Neuronal stem cell (in vitro differentiated cells): Measurements from ENCODE around the gene DPY19L3.
"Not testable (repeated sequence)": the region's sequence is repeated elsewhere in the genome, so short reads cannot be mapped to it uniquely, and the experiment has no call there.

ENCODE experiments used
- DNase-seq: peaks from one replicate; pipeline ENCODE4 v3.0.0-alpha.2; 2013; ENCODE audit warnings: low spot score
- H2AFZ ChIP-seq: one replicate; pipeline ENCODE4 v1.6.1; 2013; ENCODE audit warnings: mild to moderate bottlenecking, low read length, inconsistent platforms
- H2AK5ac ChIP-seq: 2 replicates; pipeline ENCODE4 v1.6.1; 2013; ENCODE audit warnings: low read depth, mild to moderate bottlenecking, inconsistent platforms, low read length, moderate library complexity, mixed read lengths
- H2BK120ac ChIP-seq: 2 replicates; pipeline ENCODE4 v1.6.1; 2013; ENCODE audit warnings: low read depth, mild to moderate bottlenecking, inconsistent platforms, low read length, moderate library complexity, mixed read lengths
- H2BK12ac ChIP-seq: one replicate; pipeline ENCODE4 v1.6.1; 2013; ENCODE audit warnings: low read length, inconsistent platforms
- H2BK15ac ChIP-seq: 2 replicates; pipeline ENCODE4 v1.6.1; 2013; ENCODE audit warnings: mild to moderate bottlenecking, low read length, inconsistent platforms, mixed read lengths
- H2BK5ac ChIP-seq: one replicate; pipeline ENCODE4 v1.6.1; 2013; ENCODE audit warnings: inconsistent platforms, mild to moderate bottlenecking, low read length, moderate library complexity
- H3K14ac ChIP-seq: one replicate; pipeline ENCODE4 v1.6.1; 2013; ENCODE audit warnings: low read length, inconsistent platforms
- H3K18ac ChIP-seq: 2 replicates; pipeline ENCODE4 v1.6.1; 2013; ENCODE audit warnings: low read length, inconsistent platforms
- H3K23ac ChIP-seq: 2 replicates; pipeline ENCODE4 v1.6.1; 2013; ENCODE audit warnings: low read depth, mild to moderate bottlenecking, mixed read lengths, low read length, inconsistent platforms; ENCODE audit not compliant: poor library complexity
- H3K27ac ChIP-seq: replicated peaks from 3 replicates; pipeline ENCODE4 v1.5.1; 2013; ENCODE audit warnings: low read length, inconsistent platforms
- H3K27me3 ChIP-seq, 3 experiments: 2 replicates each; pipeline ENCODE4 v1.6.1; 2013; ENCODE audit warnings: low read length in 3 of 3, mild to moderate bottlenecking in 2 of 3, inconsistent platforms in 1 of 3, low read depth in 1 of 3, mixed read lengths in 1 of 3, moderate library complexity in 1 of 3; ENCODE audit not compliant: control insufficient read depth in 3 of 3, insufficient read depth in 3 of 3
- H3K36me3 ChIP-seq, 2 donors: replicated peaks in 1 of 2; 2 replicates each; pipeline ENCODE4 v1.6.1; 2013; ENCODE audit warnings: low read length in 2 of 2; ENCODE audit not compliant: control insufficient read depth in 2 of 2, insufficient read depth in 2 of 2
- H3K4ac ChIP-seq: 2 replicates; pipeline ENCODE4 v1.6.1; 2013; ENCODE audit warnings: inconsistent platforms, mild to moderate bottlenecking, low read length, moderate library complexity
- H3K4me1 ChIP-seq, 2 donors: 1 replicate in 1 of 2; 2 replicates in 1 of 2; pipeline ENCODE4 v1.6.1; 2013; ENCODE audit warnings: low read length in 2 of 2, low read depth in 1 of 2; ENCODE audit not compliant: control insufficient read depth in 2 of 2, insufficient read depth in 1 of 2
- H3K4me2 ChIP-seq: one replicate; pipeline ENCODE4 v1.6.1; 2013; ENCODE audit warnings: mild to moderate bottlenecking, low read length, inconsistent platforms; ENCODE audit not compliant: insufficient read depth, poor library complexity, severe bottlenecking
- H3K4me3 ChIP-seq, 2 donors: 2 replicates each; pipeline ENCODE4 v1.5.1; 2013; ENCODE audit warnings: low read length in 2 of 2, mild to moderate bottlenecking in 2 of 2, inconsistent platforms in 1 of 2, moderate library complexity in 1 of 2
- H3K79me1 ChIP-seq: one replicate; pipeline ENCODE4 v1.6.1; 2013; ENCODE audit warnings: low read depth, mild to moderate bottlenecking, inconsistent platforms, low read length, moderate library complexity
- H3K9ac ChIP-seq: one replicate; pipeline ENCODE4 v1.6.1; 2013; ENCODE audit warnings: mild to moderate bottlenecking, low read depth, low read length, inconsistent platforms; ENCODE audit not compliant: poor library complexity
- H3K9me3 ChIP-seq, 2 donors: replicated peaks in 1 of 2; 2 replicates each; pipeline versions ENCODE3 to v1.6.1; 2013; ENCODE audit warnings: low read length in 2 of 2, mild to moderate bottlenecking in 2 of 2, inconsistent platforms in 1 of 2, low read depth in 1 of 2, mixed read lengths in 1 of 2, moderate library complexity in 1 of 2; ENCODE audit not compliant: control insufficient read depth in 2 of 2, insufficient read depth in 1 of 2
- H4K8ac ChIP-seq: one replicate; pipeline ENCODE4 v1.6.1; 2013; ENCODE audit warnings: low read depth, mild to moderate bottlenecking, inconsistent platforms, low read length, moderate library complexity
- H4K91ac ChIP-seq: one replicate; pipeline ENCODE4 v1.6.1; 2013; ENCODE audit warnings: low read length, low read depth, mild to moderate bottlenecking, inconsistent platforms; ENCODE audit not compliant: poor library complexity
- WGBS, 2 donors: extraction: QIAGEN DNeasy Blood & Tissue Kit; methylation state at CpG; one replicate each; pipeline ENCODE4 v1.1.7; 2013; ENCODE audit warnings: missing lambda C conversion rate in 2 of 2, mixed read lengths in 1 of 2; ENCODE audit not compliant: insufficient read length in 2 of 2, insufficient replicate concordance in 1 of 2; ENCODE audit errors: extremely low coverage in 2 of 2; 5-methylcytosine and 5-hydroxymethylcytosine counted together

Gene DPY19L3

GRCh38 chr19:32489971-32490370, 84.4 kb downstream of the DPY19L3 start:
- no CpG with 5 or more reads among the region's 2 CpGs for WGBS, 2 donors

DNA sequence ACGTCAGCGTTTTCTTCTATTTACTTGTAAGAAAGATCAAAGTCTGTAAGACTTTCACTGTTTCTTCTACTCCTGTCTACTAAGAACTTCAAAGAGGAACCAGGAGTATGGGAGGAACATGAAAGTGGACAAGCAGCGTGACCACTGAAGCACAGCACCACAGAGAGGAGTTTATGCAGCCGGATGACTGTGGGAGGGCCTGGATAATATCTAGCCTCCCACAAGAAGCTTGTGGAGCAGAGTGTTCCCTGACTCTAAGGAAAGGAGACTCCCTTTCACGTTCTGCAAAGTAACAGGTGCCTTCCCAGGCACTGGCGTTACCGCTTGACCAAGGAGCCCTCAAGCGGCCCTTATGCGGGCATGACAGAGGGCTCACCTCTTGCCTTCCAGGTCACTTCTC, 91.8 kb downstream of the DPY19L3 start:
- H3K18ac ChIP-seq: no peak overlapping the region
- H3K27ac ChIP-seq: no peak overlapping the region
- H4K8ac ChIP-seq: no peak overlapping the region
- no peak overlapping the region for H2AFZ ChIP-seq
- H3K4me1 ChIP-seq: no peaks in the 10 kb centered on the region
- no peak overlapping the region for H3K23ac ChIP-seq
- no peaks in the 10 kb centered on the region for H3K36me3 ChIP-seq
- H2BK120ac ChIP-seq: no peak overlapping the region
- no CpG with 5 or more reads among the region's 9 CpGs for WGBS, 2 donors
- H3K27me3 ChIP-seq: no peaks in the 10 kb centered on the region
- H3K79me1 ChIP-seq: no peaks in the 10 kb centered on the region
- H3K14ac ChIP-seq: no peak overlapping the region
- no peak overlapping the region for H3K4me2 ChIP-seq
- no peak overlapping the region for H3K4ac ChIP-seq
- H2BK5ac ChIP-seq: no peak overlapping the region
- no peak overlapping the region for H2BK12ac ChIP-seq
- H2BK15ac ChIP-seq: no peak overlapping the region
- DNase-seq: no peak
- H3K4me3 ChIP-seq: no peak overlapping the region
- H2AK5ac ChIP-seq: no peak overlapping the region
- H3K9me3 ChIP-seq: no peaks in the 10 kb centered on the region
- no peak overlapping the region for H4K91ac ChIP-seq
- no peak overlapping the region for H3K9ac ChIP-seq

More at GRCh38 chr19:32489971-32490370, 84.4 kb downstream of the DPY19L3 start:
- H3K18ac ChIP-seq: no peak overlapping the region
- no peak overlapping the region for H3K14ac ChIP-seq
- no peaks in the 10 kb centered on the region for H3K27me3 ChIP-seq
- H4K8ac ChIP-seq: no peak overlapping the region
- no peak overlapping the region for H2AFZ ChIP-seq
- no peak overlapping the region for H3K4me2 ChIP-seq
- peaks cover 5 to 20% of the 10 kb centered on the region in 2 donors for H3K9me3 ChIP-seq
- H2BK15ac ChIP-seq: no peak overlapping the region
- H3K36me3 ChIP-seq: peaks cover 8 to 31% of the 10 kb centered on the region in 2 donors
- H2BK120ac ChIP-seq: no peak overlapping the region
- no peaks in the 10 kb centered on the region for H3K4me1 ChIP-seq
- no peak overlapping the region for H3K4ac ChIP-seq
- H3K27ac ChIP-seq: no peak overlapping the region
- no peak for DNase-seq
- no peaks in the 10 kb centered on the region for H3K79me1 ChIP-seq
- no peak overlapping the region for H4K91ac ChIP-seq
- H2AK5ac ChIP-seq: no peak overlapping the region
- no peak overlapping the region for H3K9ac ChIP-seq
- H3K4me3 ChIP-seq: no peak overlapping the region
- no peak overlapping the region for H2BK12ac ChIP-seq
- no peak overlapping the region for H2BK5ac ChIP-seq
- no peak overlapping the region for H3K23ac ChIP-seq

GRCh38 chr19:32498648-32499200, 93.2 kb downstream of the DPY19L3 start:
- H3K27me3 ChIP-seq: no peaks in the 10 kb centered on the region
- no CpG with 5 or more reads among the region's 6 CpGs for WGBS, 2 donors
- H4K91ac ChIP-seq: no peak overlapping the region

GRCh38 chr19:32512498-32512897, 106.9 kb downstream of the DPY19L3 start:
- not testable (repeated sequence) for H3K4ac ChIP-seq, H3K4me2 ChIP-seq, H3K27me3 ChIP-seq, H3K9me3 ChIP-seq, H2BK12ac ChIP-seq, H2BK5ac ChIP-seq, H3K9ac ChIP-seq, H3K4me1 ChIP-seq, H2BK15ac ChIP-seq, H2BK120ac ChIP-seq, H3K23ac ChIP-seq, H3K79me1 ChIP-seq, H3K14ac ChIP-seq, H2AFZ ChIP-seq, DNase-seq, H4K8ac ChIP-seq, H2AK5ac ChIP-seq, H3K18ac ChIP-seq, H3K4me3 ChIP-seq, H3K36me3 ChIP-seq, H3K27ac ChIP-seq, H4K91ac ChIP-seq
- WGBS, 2 donors: no CpG with 5 or more reads among the region's 4 CpGs

More at GRCh38 chr19:32498648-32499200, 93.2 kb downstream of the DPY19L3 start:
- no peak overlapping the region for H2BK15ac ChIP-seq
- H3K4ac ChIP-seq: no peak overlapping the region
- no peaks in the 10 kb centered on the region for H3K36me3 ChIP-seq
- no peak overlapping the region for H3K9ac ChIP-seq
- H3K79me1 ChIP-seq: no peaks in the 10 kb centered on the region
- H2BK12ac ChIP-seq: no peak overlapping the region
- no peak overlapping the region for H3K27ac ChIP-seq
- no peaks in the 10 kb centered on the region for H3K4me1 ChIP-seq
- no peak overlapping the region for H2BK5ac ChIP-seq
- H4K8ac ChIP-seq: no peak overlapping the region
- no peak overlapping the region for H3K14ac ChIP-seq
- H3K23ac ChIP-seq: no peak overlapping the region
- DNase-seq: no peak
- no peaks in the 10 kb centered on the region for H3K9me3 ChIP-seq
- no peak overlapping the region for H2AK5ac ChIP-seq
- no peak overlapping the region for H2AFZ ChIP-seq
- no peak overlapping the region for H2BK120ac ChIP-seq
- no peak overlapping the region for H3K4me2 ChIP-seq
- H3K18ac ChIP-seq: no peak overlapping the region
- H3K4me3 ChIP-seq: no peak overlapping the region
